H1 (cell line): ENCODE results near the gene ARHGEF39. TPM values are rescaled to one million over a fixed set of nuclear protein-coding genes. Genes with fewer than 3 reads are reported as not detected.

Source experiments
- CTCF ChIA-PET: fragments of 300-600 bp; sonication (Branson Sonifier 250); formaldehyde crosslinking; loops from one replicate; lab custom pipeline; 2021; ENCODE audit not compliant: partially characterized antibody; lab: Charles Lee
- POLR2A ChIA-PET: fragments of 300-600 bp; sonication (Branson Sonifier 250); formaldehyde crosslinking; loops from one replicate; lab custom pipeline; 2021; ENCODE audit warnings: inconsistent platforms; ENCODE audit not compliant: partially characterized antibody; lab: Charles Lee
- DNase-seq, 2 experiments: peaks; one replicate each; pipeline versions ENCODE4 v3.0.0 to v3.0.0-alpha.2; 2010 to 2022; ENCODE audit warnings: low spot score in 2 of 2, low read depth in 1 of 2, mixed read lengths in 1 of 2
- FAIRE-seq: peaks from 2 replicates; lab custom pipeline; 2011; peaks lifted over from hg19 to GRCh38; lab: Jason Lieb, UNC
- H2AFZ ChIP-seq: 2 replicates; pipeline ENCODE4 v1.8.1; 2012; ENCODE audit warnings: low read length, inconsistent platforms
- H2AK5ac ChIP-seq: 2 replicates; pipeline ENCODE4 v1.6.1; 2013; ENCODE audit warnings: low read depth, low read length
- H2BK120ac ChIP-seq: replicated peaks from 2 replicates; pipeline ENCODE3; 2013; ENCODE audit warnings: low read depth, low read length, inconsistent platforms
- H2BK12ac ChIP-seq: 2 replicates; pipeline ENCODE4 v1.6.1; 2013; ENCODE audit warnings: low read depth, low read length
- H2BK15ac ChIP-seq: 2 replicates; pipeline ENCODE4 v1.6.1; 2013; ENCODE audit warnings: low read length
- H2BK20ac ChIP-seq: 2 replicates; pipeline ENCODE4 v1.6.1; 2013; ENCODE audit warnings: low read length
- H2BK5ac ChIP-seq: 2 replicates; pipeline ENCODE4 v1.6.1; 2013; ENCODE audit warnings: low read depth, low read length
- H3K14ac ChIP-seq: 2 replicates; pipeline ENCODE4 v1.6.1; 2013; ENCODE audit warnings: inconsistent platforms; ENCODE audit not compliant: insufficient read length
- H3K18ac ChIP-seq: 2 replicates; pipeline ENCODE4 v1.6.1; 2013; ENCODE audit warnings: low read length; ENCODE audit errors: extremely low read depth
- H3K23ac ChIP-seq: 2 replicates; pipeline ENCODE4 v1.6.1; 2013; ENCODE audit warnings: inconsistent platforms; ENCODE audit not compliant: insufficient read length
- H3K23me2 ChIP-seq: 2 replicates; pipeline ENCODE4 v1.6.1; 2013; ENCODE audit warnings: low read depth, low read length
- H3K27ac ChIP-seq: 2 replicates; pipeline ENCODE4 v1.6.1; 2011; ENCODE audit warnings: low read depth, low read length, inconsistent platforms
- H3K27me3 ChIP-seq, 4 experiments: replicated peaks in 1 of 4; 1 replicate in 1 of 4; 2 replicates in 3 of 4; pipeline versions ENCODE4 v1.6.1 to v1.8.1; 2011 to 2013; ENCODE audit warnings: low read length in 3 of 4, mild to moderate bottlenecking in 3 of 4, inconsistent platforms in 2 of 4, mixed read lengths in 2 of 4, moderate library complexity in 1 of 4; ENCODE audit not compliant: control insufficient read depth in 3 of 4, insufficient read depth in 3 of 4; ENCODE audit errors: extremely low read depth in 1 of 4
- H3K36me3 ChIP-seq, 4 experiments: 2 replicates each; pipeline versions ENCODE4 v1.6.1 to v1.8.1; 2011 to 2013; ENCODE audit warnings: mild to moderate bottlenecking in 4 of 4, low read length in 3 of 4, moderate library complexity in 2 of 4, control low read depth in 1 of 4, inconsistent platforms in 1 of 4; ENCODE audit not compliant: insufficient read depth in 4 of 4, control insufficient read depth in 2 of 4
- H3K4ac ChIP-seq: replicated peaks from 2 replicates; pipeline ENCODE3; 2013; ENCODE audit warnings: low read length, low read depth, mixed read lengths, inconsistent platforms; ENCODE audit not compliant: insufficient read length
- H3K4me1 ChIP-seq, 4 experiments: replicated peaks in 1 of 4; 1 replicate in 1 of 4; 2 replicates in 3 of 4; pipeline versions ENCODE4 v1.6.1 to v1.8.1; 2011 to 2013; ENCODE audit warnings: low read length in 3 of 4, inconsistent platforms in 2 of 4, mixed read lengths in 1 of 4; ENCODE audit not compliant: insufficient read depth in 4 of 4, control insufficient read depth in 3 of 4
- H3K4me2 ChIP-seq, 2 experiments: 2 replicates each; pipeline versions ENCODE4 v1.6.1 to v1.8.1; 2011 to 2013; ENCODE audit warnings: low read depth in 2 of 2, low read length in 2 of 2, control low read depth in 1 of 2, inconsistent platforms in 1 of 2, mild to moderate bottlenecking in 1 of 2; ENCODE audit not compliant: insufficient read depth in 1 of 2
- H3K4me3 ChIP-seq, 4 experiments: fragments of 200-600, 300-600 bp in 1 of 4; sonication (generic), shearing (Covaris generic), sonication (Bioruptor Twin) in 1 of 4; 2 replicates each; pipeline versions ENCODE4 v1.5.1 to v1.8.1; 2011 to 2016; ENCODE audit warnings: low read length in 4 of 4, low read depth in 3 of 4, control low read depth in 2 of 4, inconsistent platforms in 2 of 4, mild to moderate bottlenecking in 2 of 4, mixed read lengths in 1 of 4, moderate library complexity in 1 of 4; ENCODE audit not compliant: insufficient read depth in 2 of 4; ENCODE audit errors: extremely low read depth in 1 of 4
- H3K56ac ChIP-seq: replicated peaks from 2 replicates; pipeline ENCODE3; 2013; ENCODE audit warnings: low read depth, mild to moderate bottlenecking, mixed read lengths, low read length, inconsistent platforms; ENCODE audit not compliant: insufficient read length
- H3K79me1 ChIP-seq: 2 replicates; pipeline ENCODE4 v1.6.1; 2013; ENCODE audit warnings: low read depth, low read length, control low read depth
- H3K79me2 ChIP-seq, 2 experiments: 2 replicates each; pipeline versions ENCODE4 v1.6.1 to v1.8.1; 2012 to 2013; ENCODE audit warnings: low read length in 2 of 2, mild to moderate bottlenecking in 2 of 2, inconsistent platforms in 1 of 2; ENCODE audit not compliant: insufficient read depth in 2 of 2, control insufficient read depth in 1 of 2
- H3K9ac ChIP-seq, 4 experiments: replicated peaks in 1 of 4; 1 replicate in 1 of 4; 2 replicates in 3 of 4; pipeline versions ENCODE4 v1.6.1 to v1.8.1; 2011 to 2013; ENCODE audit warnings: low read depth in 3 of 4, low read length in 3 of 4, control low read depth in 2 of 4, mild to moderate bottlenecking in 2 of 4, moderate library complexity in 2 of 4, inconsistent platforms in 1 of 4; ENCODE audit errors: extremely low read depth in 1 of 4
- H3K9me3 ChIP-seq, 2 experiments: 2 replicates each; pipeline versions ENCODE4 v1.6.1 to v1.8.1; 2012 to 2013; ENCODE audit warnings: mild to moderate bottlenecking in 2 of 2, moderate library complexity in 2 of 2, control low read depth in 1 of 2, inconsistent platforms in 1 of 2, low read depth in 1 of 2, low read length in 1 of 2, mixed read lengths in 1 of 2; ENCODE audit not compliant: insufficient read depth in 2 of 2
- H4K20me1 ChIP-seq, 2 experiments: replicated peaks in 1 of 2; 2 replicates each; pipeline versions ENCODE3 to v1.8.1; 2011 to 2013; ENCODE audit warnings: inconsistent platforms in 2 of 2, low read length in 2 of 2, mild to moderate bottlenecking in 1 of 2; ENCODE audit not compliant: insufficient read depth in 2 of 2, control insufficient read depth in 1 of 2
- H4K5ac ChIP-seq: 2 replicates; pipeline ENCODE4 v1.6.1; 2013; ENCODE audit warnings: low read length, low read depth, mixed read lengths, inconsistent platforms; ENCODE audit not compliant: insufficient read length
- H4K8ac ChIP-seq: 2 replicates; pipeline ENCODE4 v1.8.0; 2013; ENCODE audit warnings: mild to moderate bottlenecking, moderate library complexity, low read length, inconsistent platforms; ENCODE audit not compliant: insufficient read depth; ENCODE audit errors: extremely low read depth
- H4K91ac ChIP-seq: replicated peaks from 2 replicates; pipeline ENCODE3; 2013; ENCODE audit warnings: low read length, mixed read lengths, inconsistent platforms; ENCODE audit not compliant: insufficient read length
- CHD2 ChIP-seq: IDR thresholded peaks from 2 replicates; pipeline ENCODE4 v1.6.1; 2012; ENCODE audit warnings: low read length, improper control_type of control experiment
- CTCF ChIP-seq, 3 experiments: IDR thresholded peaks; 1 replicate in 2 of 3; 2 replicates in 1 of 3; pipeline versions ENCODE4 v1.5.1 to v1.6.1; 2011; ENCODE audit warnings: low read length in 3 of 3, mild to moderate bottlenecking in 3 of 3, inconsistent platforms in 2 of 3, low read depth in 1 of 3, moderate library complexity in 1 of 3; ENCODE audit not compliant: insufficient read depth in 1 of 3; ENCODE audit errors: control extremely low read depth in 1 of 3
- E2F6 ChIP-seq: IDR thresholded peaks from 2 replicates; pipeline ENCODE4 v1.6.1; 2012; ENCODE audit warnings: inconsistent platforms
- SP1 ChIP-seq: IDR thresholded peaks from 2 replicates; pipeline ENCODE4 v1.6.1; 2011; ENCODE audit warnings: low read depth, low read length
- USF2 ChIP-seq: IDR thresholded peaks from 2 replicates; pipeline ENCODE4 v1.6.1; 2011; ENCODE audit warnings: low read length, improper control_type of control experiment
- WGBS, 2 experiments: shearing (Covaris generic) in 1 of 2; methylation state at CpG; one replicate each; pipeline versions ENCODE4 v1.1.6 to v1.1.7; 2013 to 2015; ENCODE audit warnings: low lambda C conversion rate in 2 of 2, mixed read lengths in 2 of 2, inconsistent platforms in 1 of 2, low coverage in 1 of 2, missing lambda C conversion rate in 1 of 2; ENCODE audit not compliant: insufficient replicate concordance in 2 of 2, insufficient coverage in 1 of 2, insufficient read length in 1 of 2; ENCODE audit errors: extremely low coverage in 1 of 2, missing lambda C conversion rate in 1 of 2; 5-methylcytosine and 5-hydroxymethylcytosine counted together
- polyA plus RNA-seq, 7 experiments: library from polyadenylated mRNA; depleted of rRNA in 3 of 7; stranded (reverse) in 5 of 7; unstranded in 2 of 7; fragments of >200 nt in 5 of 7; fragments of 200-250 nt in 2 of 7; gene quantifications; 1 replicate in 5 of 7; 2 replicates in 1 of 7; 4 replicates in 1 of 7; pipeline versions ENCODE4 v1.2.1 to v1.2.3, GENCODE V29; 2011 to 2013; ENCODE audit warnings: missing spikeins in 2 of 7, mixed read lengths in 2 of 7
- total RNA-seq: library from RNA; stranded (reverse); fragmentation: NEBNext Ultra II Directional; extraction: Animal tissue kit (Norgen Biotek cat#: 25700); gene quantifications from 2 replicates; pipeline ENCODE4 v1.2.1, GENCODE V29; 2021

The ARHGEF39 gene
- total and polyA plus RNA-seq, 2 of the 8 experiments (the other 6 are each of a cell fraction or from before 2014, with no cell fraction given): 18.6 to 18.7 TPM

DNA sequence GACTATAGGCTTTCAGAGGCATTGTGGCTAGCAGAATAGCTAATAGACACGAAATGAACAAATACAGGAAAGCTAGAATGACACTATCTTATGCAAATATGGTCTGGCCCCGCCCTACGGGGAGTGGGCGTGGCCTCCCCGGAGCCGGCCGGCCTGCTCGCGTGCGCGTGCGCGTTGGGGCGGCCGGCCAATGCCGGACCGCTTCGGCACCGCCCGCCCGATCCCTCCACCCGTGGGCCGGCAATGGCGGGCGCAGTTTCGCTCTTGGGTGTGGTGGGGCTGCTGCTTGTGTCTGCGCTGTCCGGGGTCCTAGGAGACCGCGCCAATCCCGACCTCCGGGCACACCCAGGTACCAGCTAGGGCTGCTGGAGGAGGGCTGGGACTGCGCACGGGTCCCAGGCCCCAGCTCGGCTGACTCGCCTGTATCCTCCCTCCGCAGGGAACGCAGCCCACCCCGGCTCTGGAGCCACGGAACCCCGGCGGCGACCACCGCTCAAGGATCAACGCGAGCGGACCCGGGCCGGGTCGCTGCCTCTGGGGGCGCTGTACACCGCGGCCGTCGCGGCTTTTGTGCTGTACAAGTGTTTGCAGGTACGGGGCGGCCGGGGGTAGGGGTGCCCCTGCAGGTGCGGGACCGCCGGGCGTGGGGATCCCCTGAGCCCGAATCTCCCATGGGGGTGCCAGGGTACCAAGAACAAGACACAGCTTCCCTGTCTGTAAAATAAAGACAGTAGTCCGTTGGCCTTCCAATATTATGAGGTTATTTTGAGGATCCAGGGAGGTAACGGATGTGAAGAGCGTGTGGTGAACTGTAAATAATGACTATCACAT, 6.6 kb downstream of the ARHGEF39 start, which contains the start of gene CCDC107:
Gene CCDC107, plus strand, starts transcription at position 156 of the 831 bp plus-strand sequence. Its CDS starts 88 bp downstream, at position 244.
- peak within 1 kb of the TSS; percentile 70 to 92 (median 86) for H3K4me3 ChIP-seq
- FAIRE-seq: no peak
- peak within 1 kb of the TSS; percentile 96 for H2AFZ ChIP-seq
- peak within 1 kb of the TSS; percentile 99 for H3K27ac ChIP-seq
- H3K18ac ChIP-seq: peak within 1 kb of the TSS; percentile 97
- peak in 1 of 2 experiments; percentile 90 for DNase-seq
- H4K5ac ChIP-seq: peak within 1 kb of the TSS; percentile 96
- H2BK20ac ChIP-seq: no peak within 1 kb of the TSS
- peaks cover 0 to 7% (median 0%) of the 10 kb centered on the region in 4 experiments; a peak in 1 of 7 replicates for H3K27me3 ChIP-seq
- H3K14ac ChIP-seq: no peak within 1 kb of the TSS
- ChIA-PET POLR2A (interaction anchor here (0.8 to 7.9 kb wide), 22 partner anchors 9 to 586 kb away, joined by 3 to 84 read pairs (median 4); partner anchors contain the start of genes CA9, CREB3, STOML2 and TLN1), CTCF (interaction anchor here (0.9 to 15.9 kb wide), 22 partner anchors 8 to 248 kb away, joined by 3 to 347 read pairs (median 6); partner anchors contain the start of genes CA9, CREB3, HRCT1 and SIT1)
- peaks cover 2 to 6% of the 10 kb centered on the region in 2 experiments for H4K20me1 ChIP-seq
- no peak within 1 kb of the TSS for H2BK120ac ChIP-seq
- H3K4me1 ChIP-seq: peaks cover 0 to 2% (median 0%) of the 10 kb centered on the region in 4 experiments; a peak in 4 of 7 replicates
- no peaks in the 10 kb centered on the region for H3K79me2 ChIP-seq
- peak within 1 kb of the TSS; percentile 96 for H4K8ac ChIP-seq
- no peak within 1 kb of the TSS for H3K23ac ChIP-seq
- H2BK5ac ChIP-seq: peak within 1 kb of the TSS; percentile 94; the same call in 1 of the 2 replicates
- peak within 1 kb of the TSS; percentile 77 to 92 for H3K4me2 ChIP-seq
- peak within 1 kb of the TSS; percentile 65 to 90 (median 82) for H3K9ac ChIP-seq
- WGBS, 2 experiments: 2% methylated on average over 52 of the region's 67 CpGs; no CpG with 5 or more reads in 1 of the 2 experiments
- H2BK15ac ChIP-seq: peak within 1 kb of the TSS; percentile 10
- no peaks in the 10 kb centered on the region for H3K9me3 ChIP-seq
- peak within 1 kb of the TSS; percentile 92 for H3K56ac ChIP-seq
- no peak within 1 kb of the TSS for H2AK5ac ChIP-seq
- H2BK12ac ChIP-seq: peak within 1 kb of the TSS; percentile 23
- H3K4ac ChIP-seq: peak within 1 kb of the TSS; percentile 57
- peak within 1 kb of the TSS; percentile 77 for H4K91ac ChIP-seq
- peaks cover 6 to 27% (median 13%) of the 10 kb centered on the region in 4 experiments for H3K36me3 ChIP-seq
- peaks cover 10% of the 10 kb centered on the region for H3K23me2 ChIP-seq
- H3K79me1 ChIP-seq: peaks cover 2% of the 10 kb centered on the region; the same call in 1 of the 2 replicates
- TF ChIP-seq SP1 (0 out of 2 replicates have a peak, but pooled peaks have one; percentile 41), USF2 (no peak), CHD2 (no peak), E2F6 (no peak), CTCF (IDR thresholded peaks at IDR 0.05; ENCODE audit: control extremely low read depth in 1 of 3, insufficient read depth in 1 of 3, low read depth in 1 of 3, low read length in 3 of 3) (peak; percentile 64 to 71 (median 64))
